Effector memory CD8-positive, alpha-beta T cell (primary cell): ENCODE data around the gene ATL2.
A peak's percentile ranks its signal among the peaks of the same experiment; 100 is the strongest.

Experiments used
- ATAC-seq: fragments of 150-1000 bp; cut with Tn5 transposase; replicated peaks from 2 replicates; pipeline ENCODE4 v1.10.0; 2021; ENCODE audit warnings: mild to moderate bottlenecking, moderate library complexity
- DNase-seq, 3 experiments: peaks; one replicate each; pipeline ENCODE4 v3.0.0; 2021
- H3K27ac Mint-ChIP-seq, 2 donors: one replicate each; pipeline ENCODE4 v1.8.0; 2022; ENCODE audit warnings: mild to moderate bottlenecking in 2 of 2, mixed read lengths in 2 of 2, moderate library complexity in 2 of 2
- H3K27me3 Mint-ChIP-seq, 2 donors: one replicate each; pipeline ENCODE4 v1.8.0; 2022; ENCODE audit warnings: mixed read lengths in 2 of 2
- H3K36me3 Mint-ChIP-seq: one replicate; pipeline ENCODE4 v1.8.0; 2022; ENCODE audit warnings: mild to moderate bottlenecking, moderate library complexity, mixed read lengths; ENCODE audit not compliant: insufficient read depth
- H3K4me1 Mint-ChIP-seq, 2 donors: one replicate each; pipeline ENCODE4 v1.8.0; 2022; ENCODE audit warnings: low read depth in 2 of 2, mixed read lengths in 2 of 2
- H3K4me3 Mint-ChIP-seq, 2 donors: one replicate each; pipeline ENCODE4 v1.8.0; 2022; ENCODE audit warnings: mild to moderate bottlenecking in 2 of 2, mixed read lengths in 2 of 2, moderate library complexity in 2 of 2
- H3K9me3 Mint-ChIP-seq, 2 donors: one replicate each; pipeline ENCODE4 v1.8.0; 2022; ENCODE audit warnings: mixed read lengths in 2 of 2

ATL2 gene

DNA sequence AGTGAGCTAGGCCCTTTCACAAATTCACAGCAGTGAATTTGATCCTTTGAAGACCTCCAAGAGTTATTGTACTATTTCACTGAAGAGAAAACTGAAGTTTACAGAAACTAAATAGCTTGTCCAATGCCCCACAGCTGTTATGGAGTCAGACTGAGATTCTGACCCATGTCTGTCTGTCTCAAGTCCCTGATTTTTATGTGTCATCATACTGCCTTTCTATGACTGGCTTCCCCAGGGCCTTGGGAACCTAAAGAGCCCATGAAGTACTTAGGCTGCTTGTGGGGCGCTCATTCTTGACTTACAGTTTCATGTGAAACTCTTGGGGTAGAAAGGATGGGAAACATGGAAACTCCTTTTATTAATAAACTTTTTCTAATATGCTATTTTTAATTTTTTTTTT, 107.7 kb downstream of the ATL2 start:
- no peak for DNase-seq
- H3K36me3 Mint-ChIP-seq, result peaks cover 3% of the 10 kb centered on the region
- no peak for ATAC-seq
- H3K4me1 Mint-ChIP-seq, result peaks cover 0 to 6% of the 10 kb centered on the region in 2 donors
- H3K27ac Mint-ChIP-seq, result no peak overlapping the region
- H3K9me3 Mint-ChIP-seq, result no peaks in the 10 kb centered on the region
- no peaks in the 10 kb centered on the region for H3K27me3 Mint-ChIP-seq
- no peak overlapping the region for H3K4me3 Mint-ChIP-seq

DNA sequence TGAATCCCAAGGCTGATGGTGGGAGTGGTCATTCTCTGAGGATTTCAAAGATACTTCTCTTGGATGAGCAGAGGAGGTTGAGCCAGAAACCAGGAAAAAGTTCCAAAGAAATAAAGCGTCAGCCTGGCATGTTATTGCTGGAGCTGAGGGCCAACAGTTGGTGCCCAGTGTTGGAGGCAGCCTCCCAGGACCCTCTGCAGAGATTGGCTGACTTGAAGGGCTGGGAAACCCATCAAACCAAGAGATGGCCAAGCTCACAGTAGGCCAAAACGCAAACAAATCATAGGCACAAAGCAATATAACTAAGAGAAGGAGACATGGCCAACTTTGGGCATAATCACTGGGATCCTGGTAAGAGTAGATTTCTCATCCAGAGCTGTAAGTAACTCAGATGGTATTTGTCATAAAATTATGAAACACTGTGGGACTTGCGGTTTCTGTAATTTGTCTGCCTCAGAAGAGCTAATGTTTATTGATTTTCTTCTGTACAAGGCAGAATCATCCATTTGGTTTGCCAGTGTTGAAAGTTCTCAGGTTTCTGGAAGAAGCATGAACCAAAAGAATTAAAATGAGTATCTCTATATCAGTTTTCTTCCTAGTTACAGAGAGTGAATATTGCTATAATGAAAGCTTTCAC, 108.3 kb downstream of the ATL2 start:
- no peak overlapping the region for H3K27ac Mint-ChIP-seq
- DNase-seq (no peak), ATAC-seq (no peak)
- H3K4me1 Mint-ChIP-seq, result peaks cover 0 to 6% of the 10 kb centered on the region in 2 donors
- no peaks in the 10 kb centered on the region for H3K9me3 Mint-ChIP-seq
- no peak overlapping the region for H3K4me3 Mint-ChIP-seq
- H3K36me3 Mint-ChIP-seq, result peaks cover 3% of the 10 kb centered on the region
- H3K27me3 Mint-ChIP-seq, result peaks cover 0 to 1% of the 10 kb centered on the region in 2 donors

DNA sequence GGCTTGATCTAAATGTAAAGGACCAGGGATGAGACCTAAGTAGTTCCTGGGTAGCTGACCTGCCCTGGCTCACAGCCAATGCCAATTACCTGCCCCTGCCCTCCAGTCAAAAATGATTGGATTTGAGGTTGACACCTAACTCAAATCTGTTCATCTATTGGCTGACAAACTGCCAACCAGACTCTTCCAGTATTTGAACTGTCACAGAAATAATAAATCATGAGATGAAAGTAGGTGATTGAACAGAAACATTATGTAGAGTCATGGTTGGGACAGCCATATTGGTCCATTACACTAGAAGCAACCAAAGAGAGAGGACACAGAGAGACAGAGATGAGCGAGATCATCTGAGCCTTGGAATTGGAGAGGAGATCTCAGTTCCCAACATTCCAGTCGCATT, 109.1 kb downstream of the ATL2 start:
- H3K36me3 Mint-ChIP-seq, result peaks cover 3% of the 10 kb centered on the region
- H3K27me3 Mint-ChIP-seq, result peaks cover 0 to 9% of the 10 kb centered on the region in 2 donors
- peaks cover 0 to 6% of the 10 kb centered on the region in 2 donors for H3K4me1 Mint-ChIP-seq
- H3K27ac Mint-ChIP-seq, result no peak overlapping the region
- H3K9me3 Mint-ChIP-seq, result no peaks in the 10 kb centered on the region
- ATAC-seq (no peak), DNase-seq (no peak)
- no peak overlapping the region for H3K4me3 Mint-ChIP-seq

DNA sequence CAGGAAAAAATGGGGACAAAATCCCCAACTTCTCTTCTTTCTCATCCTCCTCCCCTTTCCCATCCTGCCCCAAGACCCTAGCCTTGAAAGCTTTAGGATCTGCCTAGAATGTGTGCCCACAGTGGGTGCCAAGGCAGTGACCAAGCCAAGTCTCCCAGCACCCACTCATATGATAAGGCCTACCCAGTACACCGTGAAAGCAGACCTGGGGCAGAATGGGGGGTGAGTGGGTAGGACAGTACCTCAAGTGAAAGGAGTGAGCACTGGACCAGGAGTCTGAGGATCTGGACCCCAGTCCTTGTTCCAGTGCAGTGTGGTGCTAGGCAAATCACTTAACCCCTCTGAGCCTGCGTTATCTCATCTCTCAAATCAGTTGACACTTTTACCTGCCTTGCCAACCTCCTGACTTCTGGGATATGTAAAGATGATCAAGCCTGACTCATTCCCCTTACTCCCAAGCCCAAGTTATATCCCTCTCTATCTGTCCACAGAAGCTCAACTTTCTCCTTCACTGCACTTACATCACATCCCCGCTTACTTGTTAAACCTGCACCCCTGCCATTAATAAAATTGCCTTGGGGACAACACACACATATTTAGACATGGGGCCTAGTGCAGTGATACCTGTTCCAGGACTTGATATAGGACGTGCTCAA, 109.7 kb downstream of the ATL2 start:
- DNase-seq (no peak), ATAC-seq (no peak)
- Mint-ChIP-seq H3K4me3 (no peak overlapping the region), H3K4me1 (peaks cover 0 to 6% of the 10 kb centered on the region in 2 donors), H3K27ac (no peak overlapping the region), H3K9me3 (no peaks in the 10 kb centered on the region), H3K36me3 (peaks cover 3% of the 10 kb centered on the region), H3K27me3 (peaks cover 1 to 12% of the 10 kb centered on the region in 2 donors)

DNA sequence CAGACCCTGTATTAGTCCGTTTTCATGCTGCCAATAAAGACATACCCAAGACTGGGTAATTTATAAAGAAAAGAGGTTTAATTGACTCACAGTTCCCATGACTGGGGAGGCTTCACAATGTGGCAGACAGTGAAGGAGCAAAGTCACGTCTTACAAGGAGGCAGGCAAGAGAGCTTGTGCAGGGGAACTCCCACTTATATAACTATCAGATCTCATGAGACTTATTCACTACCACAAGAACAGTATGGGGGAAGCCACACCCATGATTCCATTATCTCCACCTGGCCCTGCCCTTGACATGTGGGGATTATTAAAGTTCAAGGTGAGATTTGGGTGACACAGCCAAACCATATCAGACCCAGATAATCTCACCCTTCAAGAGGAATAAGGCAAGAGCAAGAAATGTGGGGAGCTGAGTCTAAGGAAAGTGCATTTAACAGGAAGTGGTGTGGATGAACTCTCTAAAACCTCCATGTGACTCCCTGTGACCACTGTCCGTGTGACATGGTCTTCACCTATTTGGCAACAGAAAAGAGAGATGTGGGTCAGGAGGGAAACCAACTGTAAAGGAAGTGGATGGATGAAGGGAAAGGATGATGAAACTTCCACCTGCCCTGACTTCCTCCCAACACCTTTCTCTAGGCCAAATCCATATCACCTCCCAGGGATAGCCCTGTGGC, 110.6 kb downstream of the ATL2 start:
- Mint-ChIP-seq H3K27me3 (peaks cover 10 to 21% of the 10 kb centered on the region in 2 donors), H3K4me1 (peaks cover 0 to 6% of the 10 kb centered on the region in 2 donors), H3K4me3 (no peak overlapping the region), H3K27ac (no peak overlapping the region), H3K36me3 (peaks cover 3% of the 10 kb centered on the region), H3K9me3 (no peaks in the 10 kb centered on the region)
- DNase-seq, result no peak
- no peak for ATAC-seq

DNA sequence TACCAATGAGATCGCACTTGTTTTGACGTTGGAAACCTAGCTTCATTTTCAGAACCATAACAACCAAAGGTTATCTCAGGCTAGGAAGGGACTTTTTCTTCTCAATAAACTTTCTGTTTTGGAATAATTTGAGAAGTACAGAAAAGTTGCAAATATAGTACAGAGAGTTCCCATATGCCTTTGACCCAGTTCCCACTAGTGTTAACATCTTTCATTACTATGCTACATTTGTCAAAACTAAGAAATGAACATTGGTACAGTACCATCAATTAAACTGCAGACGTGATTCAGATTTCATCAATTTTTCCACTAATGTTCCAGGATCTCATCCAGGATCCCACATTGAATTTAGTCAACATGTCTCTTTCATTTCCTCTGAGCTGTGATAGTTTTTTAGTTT, 111.6 kb downstream of the ATL2 start:
- Mint-ChIP-seq H3K4me1 (peaks cover 3 to 6% of the 10 kb centered on the region in 2 donors), H3K27me3 (peaks cover 19 to 30% of the 10 kb centered on the region in 2 donors), H3K36me3 (peaks cover 3% of the 10 kb centered on the region), H3K4me3 (no peak overlapping the region), H3K27ac (no peak overlapping the region), H3K9me3 (no peaks in the 10 kb centered on the region)
- DNase-seq, result no peak
- no peak for ATAC-seq

DNA sequence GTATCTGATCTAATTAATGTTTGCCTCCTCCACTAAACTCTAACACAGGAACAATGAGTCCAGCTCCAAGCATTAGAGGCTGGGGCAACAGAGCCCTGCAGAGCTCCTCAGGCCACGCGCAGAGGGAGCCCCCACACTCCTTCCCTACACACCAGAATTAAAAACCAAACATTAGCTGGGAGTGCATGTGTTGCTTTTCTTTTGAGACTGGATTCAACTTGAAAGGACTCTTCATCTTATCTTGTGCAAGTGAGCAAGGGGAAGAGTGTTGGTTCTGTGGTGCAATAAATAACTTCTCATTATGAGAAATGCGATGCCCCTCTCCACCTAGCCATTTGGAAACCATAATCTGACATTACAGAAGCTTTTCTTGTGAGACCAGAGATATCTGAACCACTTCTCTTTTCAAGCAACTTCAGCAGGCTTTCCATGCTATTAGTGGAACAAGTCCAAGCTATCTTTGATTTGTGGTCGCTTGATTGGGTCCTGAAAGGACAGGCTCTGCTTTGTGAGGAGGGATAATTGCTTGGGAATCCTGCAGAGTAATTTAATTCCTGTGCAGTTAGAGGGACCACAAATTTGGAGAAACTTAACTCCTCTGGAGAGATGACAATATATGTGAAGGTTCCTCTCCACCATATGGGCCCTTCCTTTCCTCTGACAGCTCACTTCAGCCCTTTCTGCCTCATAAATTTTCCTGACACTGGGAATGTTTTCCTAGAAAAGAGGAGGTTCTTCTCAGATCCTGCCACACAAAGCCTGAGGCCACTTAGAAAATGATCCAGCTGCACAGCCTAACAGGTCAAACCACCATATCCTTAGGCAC, 112.5 kb downstream of the ATL2 start:
- ATAC-seq (no peak), DNase-seq (no peak)
- Mint-ChIP-seq H3K27ac (no peak overlapping the region), H3K9me3 (no peaks in the 10 kb centered on the region), H3K27me3 (peaks cover 23 to 35% of the 10 kb centered on the region in 2 donors), H3K36me3 (peaks cover 3% of the 10 kb centered on the region), H3K4me3 (no peak overlapping the region), H3K4me1 (peaks cover 7 to 8% of the 10 kb centered on the region in 2 donors)

DNA sequence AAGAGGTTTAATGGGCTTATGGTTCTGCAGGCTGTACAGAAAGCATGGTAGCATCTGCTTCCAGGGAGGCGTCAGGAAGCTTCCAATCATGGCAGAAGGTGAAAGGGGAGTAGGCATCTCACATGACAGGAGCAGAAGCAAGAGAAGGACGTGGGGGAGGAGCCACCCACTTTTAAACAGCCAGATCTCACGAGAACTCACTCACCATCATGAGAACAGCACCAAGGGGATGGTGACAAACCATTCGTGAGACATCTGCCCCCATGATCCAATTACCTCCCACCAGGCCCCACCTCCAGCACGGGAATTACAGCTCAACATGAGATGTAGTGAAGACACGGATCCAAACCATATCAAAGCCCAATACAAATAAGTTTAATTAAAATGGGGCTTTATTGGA, 113.8 kb downstream of the ATL2 start:
- peaks cover 34 to 35% of the 10 kb centered on the region in 2 donors for H3K27me3 Mint-ChIP-seq
- H3K9me3 Mint-ChIP-seq, result no peaks in the 10 kb centered on the region
- H3K36me3 Mint-ChIP-seq, result no peaks in the 10 kb centered on the region
- H3K27ac Mint-ChIP-seq, result no peak overlapping the region
- DNase-seq (no peak), ATAC-seq (no peak)
- H3K4me1 Mint-ChIP-seq, result peaks cover 7 to 8% of the 10 kb centered on the region in 2 donors
- no peak overlapping the region for H3K4me3 Mint-ChIP-seq

DNA sequence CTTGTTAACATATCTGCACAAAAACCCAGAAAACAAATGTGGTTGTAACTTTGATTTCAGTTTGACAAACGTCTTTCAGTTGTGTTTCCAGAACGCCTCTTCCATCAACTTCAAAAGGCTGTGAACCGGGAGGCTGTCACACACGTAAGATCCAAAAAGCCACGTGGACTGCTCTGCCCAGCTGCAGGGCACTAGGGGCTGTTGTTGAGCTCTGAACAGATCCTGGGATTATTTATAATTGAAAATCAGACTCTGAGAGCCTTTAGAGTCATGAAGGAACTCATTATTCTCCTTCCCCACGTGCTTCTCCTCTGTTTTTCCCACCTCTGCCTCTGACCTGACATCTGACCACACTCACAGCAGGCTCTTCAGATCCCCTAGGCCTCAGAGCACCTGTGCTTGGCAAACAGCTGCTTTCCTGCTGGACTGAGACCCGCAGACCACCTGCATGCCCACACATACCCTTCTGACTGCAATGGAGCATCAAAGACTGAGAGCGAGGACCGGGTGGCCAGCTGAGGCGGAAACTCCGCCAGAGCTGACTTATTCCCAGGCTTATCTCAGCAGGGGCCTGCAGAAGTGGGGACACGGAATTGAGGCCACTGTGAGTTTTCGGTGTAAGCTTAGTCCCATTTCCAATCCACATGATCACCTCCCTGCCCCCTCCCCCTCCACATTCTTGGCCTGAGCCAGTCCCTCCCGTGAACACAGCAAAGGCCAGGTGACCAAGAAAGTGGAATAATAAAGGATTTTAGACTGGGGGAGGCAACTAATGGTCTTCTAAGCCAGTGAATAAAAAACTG, 114.8 kb downstream of the ATL2 start:
- H3K27ac Mint-ChIP-seq, result no peak overlapping the region
- DNase-seq, result no peak
- H3K4me3 Mint-ChIP-seq, result no peak overlapping the region

DNA sequence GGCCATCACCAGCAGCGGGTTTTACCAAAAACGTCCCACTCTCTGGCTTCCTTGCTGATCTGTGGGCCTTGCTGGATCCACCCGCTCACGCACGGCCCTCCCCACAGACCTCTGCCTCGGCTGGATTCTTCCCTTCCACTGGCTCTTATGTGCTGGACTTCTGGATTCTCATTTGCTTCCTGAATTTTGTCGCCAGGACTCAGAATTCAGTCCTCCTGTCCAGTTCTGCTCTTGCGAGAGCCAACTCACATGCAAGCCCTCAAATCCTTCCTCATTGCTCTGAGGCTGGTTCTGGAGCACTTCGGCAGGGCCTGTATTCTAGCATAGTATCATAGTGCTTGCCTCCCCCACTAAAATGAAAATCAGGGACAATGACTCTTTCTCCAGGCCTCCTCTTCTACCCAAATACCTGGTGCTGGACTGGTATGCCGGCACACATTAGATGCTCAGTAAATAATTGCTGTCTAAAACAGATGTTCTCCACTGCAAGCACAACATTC, 115.5 kb downstream of the ATL2 start:
- H3K4me1 Mint-ChIP-seq, result peaks cover 4 to 7% of the 10 kb centered on the region in 2 donors
- no peaks in the 10 kb centered on the region for H3K36me3 Mint-ChIP-seq
- H3K27ac Mint-ChIP-seq, result no peak overlapping the region
- H3K4me3 Mint-ChIP-seq, result no peak overlapping the region
- no peaks in the 10 kb centered on the region for H3K9me3 Mint-ChIP-seq
- DNase-seq, result no peak
- peaks cover 35 to 39% of the 10 kb centered on the region in 2 donors for H3K27me3 Mint-ChIP-seq
- ATAC-seq, result no peak

More for the DNA sequence above, 114.8 kb downstream of the ATL2 start:
- Mint-ChIP-seq H3K9me3 (no peaks in the 10 kb centered on the region), H3K4me1 (peaks cover 7 to 8% of the 10 kb centered on the region in 2 donors), H3K27me3 (peaks cover 35 to 39% of the 10 kb centered on the region in 2 donors), H3K36me3 (no peaks in the 10 kb centered on the region)
- no peak for ATAC-seq

DNA sequence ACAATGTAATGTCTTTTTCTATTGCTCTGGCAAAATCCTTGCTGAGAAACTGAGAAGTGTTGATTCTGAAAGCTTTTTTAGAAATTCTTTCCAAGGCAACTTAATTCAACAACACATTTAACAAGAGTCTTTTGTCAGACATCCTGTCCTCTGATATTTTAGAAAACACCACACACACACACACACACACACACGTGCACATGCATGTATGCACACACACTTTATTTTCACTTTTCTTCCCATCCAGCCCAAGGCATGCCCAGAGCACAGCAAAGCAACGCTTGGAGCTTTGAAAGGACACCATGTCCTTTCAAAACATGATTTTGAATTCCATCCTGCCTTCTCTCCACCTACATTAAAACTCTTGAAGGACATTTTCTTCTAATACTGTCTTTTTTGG, 116.1 kb downstream of the ATL2 start:
- Mint-ChIP-seq H3K27me3 (peaks cover 38 to 39% of the 10 kb centered on the region in 2 donors), H3K4me1 (peaks cover 2 to 7% of the 10 kb centered on the region in 2 donors), H3K9me3 (no peaks in the 10 kb centered on the region), H3K36me3 (no peaks in the 10 kb centered on the region), H3K4me3 (no peak overlapping the region), H3K27ac (no peak overlapping the region)
- DNase-seq, result no peak
- ATAC-seq, result no peak

DNA sequence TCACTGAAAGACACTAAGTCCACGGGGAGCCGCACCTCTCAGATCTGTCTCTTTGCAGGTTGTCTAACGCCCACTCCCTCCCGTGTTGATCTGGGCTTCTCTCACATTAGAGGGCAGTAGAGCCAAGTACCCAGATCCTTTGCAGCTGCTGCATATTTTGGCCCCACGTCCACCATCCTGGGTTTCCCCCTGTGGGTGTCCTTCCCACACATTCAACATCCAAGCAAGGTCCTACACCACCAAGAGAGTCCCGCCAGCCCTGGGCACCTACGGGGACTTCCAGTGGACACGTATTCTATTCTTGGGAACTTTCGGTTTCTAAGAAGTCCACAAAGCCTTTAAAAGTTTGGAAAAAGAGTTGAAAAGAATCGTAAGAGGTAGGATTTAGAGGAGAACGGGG, 116.6 kb downstream of the ATL2 start:
- ATAC-seq, result no peak
- no peaks in the 10 kb centered on the region for H3K9me3 Mint-ChIP-seq

More for the DNA sequence above, 116.6 kb downstream of the ATL2 start:
- Mint-ChIP-seq H3K27me3 (peaks cover 41 to 42% of the 10 kb centered on the region in 2 donors), H3K4me1 (peaks cover 2 to 7% of the 10 kb centered on the region in 2 donors), H3K27ac (no peak overlapping the region), H3K36me3 (no peaks in the 10 kb centered on the region), H3K4me3 (peak overlapping the region; percentile 4 to 32)
- no peak for DNase-seq
